Central memory CD4-positive, alpha-beta T cell (primary cell): ENCODE data around the gene MPI.
"Not testable (repeated sequence)": the region's sequence is repeated elsewhere in the genome, so short reads cannot be mapped to it uniquely, and the experiment has no call there.

Experiments
- DNase-seq: peaks from one replicate; pipeline ENCODE4 v3.0.0; 2022

The MPI gene

DNA sequence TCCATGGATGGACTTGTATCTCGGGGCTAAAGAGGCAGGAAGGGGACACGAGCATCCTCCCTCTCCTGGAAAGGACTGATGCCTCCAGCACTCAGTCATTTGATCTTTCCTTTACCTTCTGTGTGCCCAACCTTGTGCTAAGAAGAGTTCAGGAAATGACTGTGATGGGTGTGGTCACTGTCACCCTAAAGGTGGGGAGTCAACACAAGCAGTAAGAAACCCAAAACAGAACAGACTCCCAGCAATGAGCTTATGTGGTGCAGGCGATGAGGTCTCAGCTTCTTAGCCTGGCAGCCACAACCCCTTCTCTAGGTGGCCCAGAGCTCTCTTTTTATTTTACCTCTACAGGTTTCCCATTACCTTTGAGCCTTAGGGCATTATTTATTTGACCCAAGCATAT is 3.8 kb downstream of the MPI start:
- DNase-seq: peak; percentile 69

GRCh38 chr15:74894383-74894782 is 4.5 kb downstream of the MPI start:
- DNase-seq: not testable (repeated sequence)

GRCh38 chr15:74895830-74896229 is 6.0 kb downstream of the MPI start:
- DNase-seq: no peak

DNA sequence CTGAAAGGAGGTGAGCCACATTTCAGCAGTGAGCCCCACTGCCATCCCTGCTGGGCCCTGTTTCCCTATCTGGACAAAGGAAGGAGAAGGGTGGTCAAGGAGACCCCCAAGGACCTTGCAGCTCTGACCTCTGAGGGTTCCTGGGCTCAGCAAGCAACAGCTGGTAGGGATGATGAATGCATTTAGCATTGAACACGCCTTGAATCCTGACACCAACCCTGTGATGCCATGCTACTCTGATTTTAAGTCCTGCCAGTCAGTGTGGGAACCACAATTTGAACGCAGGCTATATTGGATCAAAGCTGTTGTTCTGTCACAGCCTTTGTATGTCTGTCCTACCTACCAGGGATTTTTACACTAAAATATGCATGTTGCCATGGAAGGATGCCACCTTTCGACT is 6.5 kb downstream of the MPI start:
- DNase-seq: no peak

DNA sequence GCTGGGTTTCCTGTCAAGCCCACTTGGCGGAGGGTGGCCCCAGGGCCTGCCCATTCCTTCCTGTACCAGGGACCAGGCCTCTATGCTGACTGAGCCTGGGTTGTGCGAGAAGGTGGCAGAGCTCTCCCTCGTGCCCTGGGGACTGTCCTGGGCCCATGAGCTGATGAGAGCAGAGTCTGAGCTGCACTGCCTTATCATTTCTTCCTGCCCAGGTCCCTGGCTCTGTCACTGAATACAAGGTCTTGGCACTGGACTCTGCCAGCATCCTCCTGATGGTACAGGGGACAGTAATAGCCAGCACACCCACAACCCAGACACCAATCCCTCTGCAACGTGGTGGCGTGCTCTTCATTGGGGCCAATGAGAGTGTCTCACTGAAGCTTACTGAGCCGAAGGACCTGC is 7.5 kb downstream of the MPI start:
- DNase-seq: no peak

DNA sequence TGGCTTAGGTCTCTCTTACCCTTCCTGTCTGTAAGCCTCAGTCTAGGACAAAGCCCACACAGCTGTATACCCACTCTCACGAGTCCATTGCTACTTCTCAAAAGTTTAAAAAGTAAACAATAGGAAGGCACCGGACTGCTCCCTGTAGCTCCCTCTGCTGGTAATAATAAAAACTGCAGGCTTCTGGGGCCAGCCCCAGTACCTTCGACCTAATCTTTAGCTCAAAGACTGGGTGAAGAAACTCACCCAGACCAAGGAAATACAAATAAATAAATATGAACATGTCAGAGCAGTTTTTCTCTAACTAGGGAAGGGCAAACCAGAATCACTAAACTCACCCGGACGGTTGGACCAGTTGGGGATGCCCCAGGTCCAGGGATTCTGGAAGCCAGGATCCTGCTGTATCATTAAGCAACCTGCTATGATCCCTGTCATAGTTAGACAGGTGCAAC is 11.8 kb downstream of the MPI start:
- DNase-seq: peak; percentile 61

DNA sequence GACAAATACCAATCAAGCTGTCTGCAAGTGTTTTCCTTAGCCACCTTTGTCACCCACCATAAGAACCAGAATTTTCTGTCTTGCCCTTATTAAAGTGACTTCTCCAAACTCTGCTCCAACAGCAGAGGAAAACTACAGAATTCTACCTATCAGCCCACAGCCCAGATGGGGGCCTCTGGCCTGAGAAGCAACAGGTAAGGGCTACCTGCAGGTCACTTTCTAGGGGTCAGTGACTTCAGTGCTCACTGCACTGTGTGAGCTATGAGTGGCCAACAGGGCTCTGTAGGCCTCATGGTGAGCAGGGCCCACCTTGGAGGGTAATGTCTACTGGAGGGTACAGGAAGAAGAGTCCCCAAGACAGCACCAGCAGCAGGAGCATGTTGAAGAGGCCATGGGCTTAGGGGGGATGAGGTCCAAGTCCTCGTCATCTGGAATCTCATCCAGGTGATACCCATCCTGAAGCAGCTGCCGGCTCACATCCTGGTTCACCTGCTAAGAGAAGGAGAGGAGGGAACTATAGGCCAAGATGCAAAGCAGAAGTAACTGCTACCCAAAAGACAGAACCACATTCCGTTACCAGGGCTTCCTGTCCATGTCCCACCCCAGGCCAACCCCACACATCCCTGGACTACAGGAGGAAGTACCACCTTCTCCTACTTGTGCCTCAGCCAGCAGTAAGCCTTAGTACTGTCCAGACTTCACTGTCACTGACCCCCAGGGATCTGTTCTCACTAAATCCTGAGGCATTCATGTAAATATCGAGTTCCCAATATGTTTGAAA is 12.6 kb downstream of the MPI start:
- no peak for DNase-seq

DNA sequence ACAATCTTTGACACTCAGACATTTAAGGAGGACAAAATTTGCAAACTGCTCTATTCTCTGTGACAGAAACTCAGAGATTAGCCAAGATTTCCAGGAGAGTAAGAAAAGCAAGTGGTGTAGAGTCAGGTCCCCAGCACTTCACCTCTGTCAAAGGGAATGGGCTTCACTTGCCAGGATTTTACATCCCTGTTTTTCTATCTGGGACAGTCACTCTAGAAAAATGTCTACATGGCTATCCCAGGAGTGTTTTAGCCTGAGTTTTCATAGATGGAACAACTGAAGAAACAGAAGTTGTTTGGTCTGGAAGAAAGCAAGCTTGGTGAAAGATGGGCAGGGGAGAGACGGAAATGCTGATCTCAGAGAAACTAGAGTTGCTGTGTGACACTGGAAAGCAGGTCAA is 13.8 kb downstream of the MPI start:
- DNase-seq: no peak

DNA sequence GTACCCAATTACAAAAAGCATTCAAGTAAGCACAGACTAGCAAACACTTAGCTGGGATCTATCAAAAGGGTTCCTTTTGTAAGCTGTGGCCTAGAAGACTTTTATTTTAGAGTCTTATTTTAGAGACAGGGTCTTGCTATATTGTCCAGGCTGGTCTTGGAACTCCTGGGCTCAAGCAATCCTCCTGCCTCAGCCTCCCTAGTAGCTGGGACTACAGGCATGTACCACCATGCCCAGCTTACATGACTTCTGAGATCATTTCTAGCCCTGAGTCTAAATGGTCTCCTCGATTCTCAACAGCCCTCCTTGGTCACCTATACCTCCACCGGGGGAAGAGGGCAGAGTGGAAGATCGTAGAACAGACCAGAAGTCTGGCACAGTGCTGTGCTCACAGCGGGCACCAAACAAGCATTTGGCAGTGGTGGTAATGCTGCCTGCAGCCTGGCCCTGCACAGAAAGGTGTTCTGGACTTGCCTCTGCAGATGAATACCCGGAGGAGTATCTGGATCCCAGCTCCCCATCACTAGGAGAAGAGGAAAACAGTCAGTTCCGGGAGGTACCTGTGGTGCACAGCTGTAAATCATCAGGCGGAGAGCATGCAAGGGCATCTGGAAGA is 14.5 kb downstream of the MPI start:
- DNase-seq: no peak

- no peak for DNase-seq
These were observed 16.2 kb downstream of the MPI start for GRCh38 chr15:74906067-74906449.

- DNase-seq: peak; percentile 69
These were observed 16.8 kb downstream of the MPI start, which contains the start of gene FAM219B for GRCh38 chr15:74906450-74907162. Gene FAM219B, minus strand, starts transcription at chr15:74906851. Its CDS starts 51 bp downstream, at chr15:74906800.

- peak; percentile 6 for DNase-seq
These were observed 17.5 kb downstream of the MPI start for GRCh38 chr15:74907163-74907870.

DNA sequence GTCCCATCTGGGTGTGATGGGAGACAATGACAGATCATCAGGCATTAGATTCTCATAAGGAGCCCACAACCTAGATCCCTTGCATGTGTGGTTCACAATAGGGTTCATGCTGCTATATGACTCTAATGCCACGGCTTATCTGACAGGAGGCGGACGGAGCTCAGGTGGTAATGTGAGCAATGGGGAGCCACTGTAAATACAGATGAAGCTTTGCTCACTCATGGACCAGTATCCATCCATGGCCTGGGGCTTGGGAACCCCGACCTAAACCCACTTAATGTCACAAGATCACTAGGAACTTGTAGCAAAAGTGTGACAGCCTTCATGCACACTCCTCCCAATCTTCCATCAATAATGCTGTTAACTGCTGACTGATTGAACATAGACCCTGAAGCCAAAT is 18.8 kb downstream of the MPI start:
- DNase-seq: no peak

DNA sequence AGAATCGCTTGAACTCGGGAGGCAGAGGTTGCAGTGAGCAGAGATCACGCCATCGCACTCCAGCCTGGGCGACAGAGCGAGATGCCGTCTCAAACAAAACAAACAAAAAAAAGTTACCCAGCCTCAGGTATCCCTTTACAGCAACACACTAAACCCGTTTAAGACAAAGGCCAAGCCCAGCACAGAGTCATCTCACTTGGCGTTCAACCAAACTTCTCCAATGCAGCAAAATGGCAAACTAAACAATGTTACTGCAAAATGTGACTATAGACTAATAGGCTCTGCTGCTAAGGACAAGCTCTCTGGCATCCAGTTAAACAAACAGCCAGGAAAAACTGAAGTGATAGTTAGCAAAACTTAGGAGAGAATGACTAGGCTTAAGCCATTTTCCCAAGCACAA is 23.2 kb downstream of the MPI start:
- no peak for DNase-seq

GRCh38 chr15:74913799-74914198 is 24.0 kb downstream of the MPI start:
- DNase-seq: not testable (repeated sequence)

GRCh38 chr15:74917676-74918075 is 27.8 kb downstream of the MPI start:
- DNase-seq: no peak

DNA sequence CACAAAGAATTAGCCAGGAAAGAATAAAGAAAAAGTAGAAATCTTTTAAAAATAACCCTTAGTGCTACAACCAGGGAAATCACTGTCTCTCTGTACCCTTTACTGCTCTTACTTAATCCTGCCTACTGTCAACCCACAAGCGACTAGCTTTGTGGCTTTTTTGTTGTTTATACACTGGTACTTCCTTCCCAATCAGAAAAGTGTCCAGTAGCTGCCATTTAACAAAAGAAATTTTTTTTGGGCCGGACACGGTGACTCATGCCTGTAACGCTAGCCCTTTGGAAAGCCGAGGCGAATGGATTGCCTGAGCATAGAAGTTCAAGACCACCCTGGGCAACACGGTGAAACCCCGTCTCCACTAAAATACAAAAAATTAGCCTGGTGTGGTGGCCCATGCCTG is 30.6 kb downstream of the MPI start:
- DNase-seq: no peak

DNA sequence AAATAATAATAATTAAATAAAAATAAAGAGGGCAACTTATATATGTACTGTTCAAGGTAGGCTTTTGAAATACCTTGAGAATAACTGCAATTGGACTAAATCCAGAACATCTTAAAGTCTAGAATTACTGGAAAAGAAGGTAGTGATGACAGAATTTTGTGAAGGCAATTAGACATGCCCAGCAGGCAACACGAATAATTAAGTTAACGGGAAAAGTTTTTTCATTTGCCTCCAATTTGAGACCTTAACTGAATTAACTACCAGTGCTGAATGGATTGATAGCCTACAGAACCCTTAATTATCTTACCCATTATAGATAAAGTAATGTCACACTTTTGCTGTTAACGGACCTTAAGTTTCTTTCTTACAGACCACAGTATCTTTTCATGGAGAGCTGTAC is 34.7 kb downstream of the MPI start:
- no peak for DNase-seq

GRCh38 chr15:74928771-74929198 is 38.9 kb downstream of the MPI start:
- DNase-seq: no peak

GRCh38 chr15:74933573-74933972 is 43.7 kb downstream of the MPI start:
- DNase-seq: no peak

- DNase-seq: not testable (repeated sequence)
These were observed 45.4 kb downstream of the MPI start for GRCh38 chr15:74935193-74935592.

GRCh38 chr15:74937272-74937589 is 47.4 kb downstream of the MPI start:
- no peak for DNase-seq
